GM23338 (cell line): ENCODE measurements around the gene IGF2BP1.

Source experiments
- EZH2 ChIP-seq: fragments of 200-600 bp; sonication (generic); IDR thresholded peaks from one replicate; pipeline ENCODE4 v1.8.0; 2017; ENCODE audit warnings: antibody characterized with exemption, mild to moderate bottlenecking, low read depth; ENCODE audit not compliant: unreplicated experiment
- POLR2AphosphoS5 ChIP-seq: IDR thresholded peaks from 2 replicates; pipeline ENCODE4 v1.6.1; 2016; ENCODE audit warnings: antibody characterized with exemption, low read depth
- REST ChIP-seq: IDR thresholded peaks from one replicate; pipeline ENCODE4 v1.6.1; 2018; ENCODE audit warnings: antibody characterized with exemption; ENCODE audit not compliant: unreplicated experiment
- STAT1 ChIP-seq: IDR thresholded peaks from one replicate; pipeline ENCODE4 v1.6.1; 2016; ENCODE audit warnings: antibody characterized with exemption; ENCODE audit not compliant: unreplicated experiment
- TF ChIP-seq, protein P1 (sequence below), 2 experiments: fragments of 200-600 bp in 1 of 2; sonication (generic) in 1 of 2; conservative IDR thresholded peaks; 2 replicates each; pipeline versions ENCODE4 v1.5.1 to v1.6.1; 2016 to 2017; ENCODE audit warnings: antibody characterized with exemption in 2 of 2, low read depth in 2 of 2, mild to moderate bottlenecking in 2 of 2, moderate library complexity in 1 of 2

DNA sequence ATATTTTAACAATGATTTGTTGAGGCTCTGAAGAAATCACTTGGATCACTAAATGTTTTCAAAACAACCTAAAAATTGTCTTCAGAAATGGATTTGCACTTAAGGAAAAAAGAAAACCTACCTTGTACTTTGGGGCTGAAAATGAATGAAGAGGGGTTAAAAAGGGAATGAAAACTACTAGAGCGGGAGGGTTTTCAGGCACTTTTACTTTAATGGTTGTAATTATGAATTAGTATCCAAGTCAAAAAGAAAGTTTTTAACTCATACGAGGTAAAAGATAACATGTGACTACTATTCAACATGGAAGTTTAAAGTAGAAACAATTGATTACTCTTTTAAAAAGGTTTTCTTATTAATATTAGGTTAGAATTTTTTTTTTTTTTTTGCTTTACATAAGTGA lies 5.1 kb downstream of the IGF2BP1 start:
- TF ChIP-seq, protein P1, sequence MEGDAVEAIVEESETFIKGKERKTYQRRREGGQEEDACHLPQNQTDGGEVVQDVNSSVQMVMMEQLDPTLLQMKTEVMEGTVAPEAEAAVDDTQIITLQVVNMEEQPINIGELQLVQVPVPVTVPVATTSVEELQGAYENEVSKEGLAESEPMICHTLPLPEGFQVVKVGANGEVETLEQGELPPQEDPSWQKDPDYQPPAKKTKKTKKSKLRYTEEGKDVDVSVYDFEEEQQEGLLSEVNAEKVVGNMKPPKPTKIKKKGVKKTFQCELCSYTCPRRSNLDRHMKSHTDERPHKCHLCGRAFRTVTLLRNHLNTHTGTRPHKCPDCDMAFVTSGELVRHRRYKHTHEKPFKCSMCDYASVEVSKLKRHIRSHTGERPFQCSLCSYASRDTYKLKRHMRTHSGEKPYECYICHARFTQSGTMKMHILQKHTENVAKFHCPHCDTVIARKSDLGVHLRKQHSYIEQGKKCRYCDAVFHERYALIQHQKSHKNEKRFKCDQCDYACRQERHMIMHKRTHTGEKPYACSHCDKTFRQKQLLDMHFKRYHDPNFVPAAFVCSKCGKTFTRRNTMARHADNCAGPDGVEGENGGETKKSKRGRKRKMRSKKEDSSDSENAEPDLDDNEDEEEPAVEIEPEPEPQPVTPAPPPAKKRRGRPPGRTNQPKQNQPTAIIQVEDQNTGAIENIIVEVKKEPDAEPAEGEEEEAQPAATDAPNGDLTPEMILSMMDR (conservative IDR thresholded peaks at IDR 0.05; ENCODE audit: low read depth in 2 of 2) = no peak
- TF ChIP-seq EZH2 (no peak), POLR2AphosphoS5 (no peak), STAT1 (no peak), REST (no peak)
